DOHH2 (cell line): ENCODE data around the gene CDK6.

ENCODE experiments used
- H3F3A ChIP-seq: fragments of 200-600 bp; sonication (generic), shearing (Covaris generic); 2 replicates; pipeline ENCODE4 v1.6.0; 2016; ENCODE audit warnings: antibody characterized with exemption, mild to moderate bottlenecking; ENCODE audit not compliant: control insufficient read depth, insufficient read depth
- H3K27ac ChIP-seq: fragments of 200-600 bp; sonication (generic); 2 replicates; pipeline ENCODE4 v1.5.1; 2014; ENCODE audit warnings: low read depth, mild to moderate bottlenecking, low read length, moderate library complexity
- H3K27me3 ChIP-seq: fragments of 200-600 bp; sonication (generic); 2 replicates; pipeline ENCODE4 v1.6.1; 2014; ENCODE audit warnings: mild to moderate bottlenecking, low read length, mixed read lengths; ENCODE audit not compliant: control insufficient read depth
- H3K36me3 ChIP-seq: fragments of 200-600 bp; sonication (generic); 2 replicates; pipeline ENCODE4 v1.6.1; 2014; ENCODE audit warnings: mild to moderate bottlenecking, low read length, moderate library complexity, mixed read lengths; ENCODE audit not compliant: control insufficient read depth
- H3K4me1 ChIP-seq: fragments of 200-600 bp; sonication (generic); 2 replicates; pipeline ENCODE4 v1.6.1; 2014; ENCODE audit warnings: mild to moderate bottlenecking, low read length, mixed read lengths; ENCODE audit not compliant: control insufficient read depth
- H3K4me2 ChIP-seq: fragments of 200-600 bp; sonication (generic); 2 replicates; pipeline ENCODE4 v1.6.0; 2014; ENCODE audit warnings: mild to moderate bottlenecking, low read length, moderate library complexity
- H3K4me3 ChIP-seq: fragments of 200-600 bp; sonication (generic); 2 replicates; pipeline ENCODE4 v1.5.1; 2014; ENCODE audit warnings: mild to moderate bottlenecking, low read length, mixed read lengths
- H3K79me2 ChIP-seq: fragments of 200-600 bp; sonication (generic); 2 replicates; pipeline ENCODE4 v1.6.1; 2014; ENCODE audit warnings: mild to moderate bottlenecking, low read length, mixed read lengths; ENCODE audit not compliant: control insufficient read depth
- H3K9me2 ChIP-seq: fragments of 200-600 bp; sonication (generic); replicated peaks from 2 replicates; pipeline ENCODE4 v1.6.1; 2014; ENCODE audit warnings: mild to moderate bottlenecking, low read length, mixed read lengths; ENCODE audit not compliant: control insufficient read depth
- H3K9me3 ChIP-seq: fragments of 200-600 bp; sonication (generic); 2 replicates; pipeline ENCODE4 v1.6.1; 2014; ENCODE audit warnings: antibody characterized with exemption, low read length, mixed read lengths; ENCODE audit not compliant: control insufficient read depth, insufficient read depth
- H4K20me1 ChIP-seq: fragments of 200-600 bp; sonication (generic); 2 replicates; pipeline ENCODE4 v1.6.0; 2014; ENCODE audit warnings: low read depth, mild to moderate bottlenecking, antibody characterized with exemption, low read length, moderate library complexity; ENCODE audit not compliant: control insufficient read depth, insufficient read depth
- EZH2phosphoT487 ChIP-seq: fragments of 200-600 bp; sonication (generic); IDR thresholded peaks from 2 replicates; pipeline ENCODE4 v1.6.1; 2017; ENCODE audit warnings: borderline replicate concordance, mild to moderate bottlenecking, antibody characterized with exemption, low read length, moderate library complexity, mixed read lengths
- TF ChIP-seq, protein P1 (sequence below): fragments of 200-600 bp; sonication (generic); IDR thresholded peaks from one replicate; pipeline ENCODE4 v1.5.1; 2014; ENCODE audit warnings: antibody characterized with exemption, mild to moderate bottlenecking, low read depth, low read length; ENCODE audit not compliant: poor library complexity, severe bottlenecking

Gene CDK6

DNA sequence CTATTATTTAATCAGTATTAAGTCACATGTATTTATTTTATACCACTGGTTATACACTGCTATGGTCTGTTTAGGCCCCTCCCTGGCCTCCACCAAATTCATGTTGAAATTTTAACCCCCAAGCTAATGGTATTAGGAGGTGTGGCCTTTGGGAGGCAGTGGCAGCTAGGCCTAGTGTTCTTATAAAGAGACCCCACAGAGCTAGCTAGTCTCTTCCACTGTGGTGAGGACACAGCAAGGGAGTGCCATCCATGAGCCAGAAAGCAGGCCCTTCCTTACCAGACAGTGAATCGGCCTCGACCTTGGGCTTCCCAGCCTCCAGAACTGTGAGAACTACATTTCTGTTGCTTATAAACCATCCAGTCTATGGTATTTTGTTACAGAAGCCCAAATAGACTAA, 279.1 kb downstream of the CDK6 start:
- Histone ChIP-seq H3K79me2 (no peaks in the 10 kb centered on the region), H4K20me1 (no peaks in the 10 kb centered on the region), H3K4me1 (no peaks in the 10 kb centered on the region), H3K36me3 (peaks cover 24% of the 10 kb centered on the region), H3K4me2 (no peak overlapping the region), H3K9me2 (no peaks in the 10 kb centered on the region), H3K27ac (no peak overlapping the region), H3F3A (peaks cover 12% of the 10 kb centered on the region), H3K27me3 (no peaks in the 10 kb centered on the region), H3K4me3 (no peak overlapping the region), H3K9me3 (no peaks in the 10 kb centered on the region)
- TF ChIP-seq, protein P1, sequence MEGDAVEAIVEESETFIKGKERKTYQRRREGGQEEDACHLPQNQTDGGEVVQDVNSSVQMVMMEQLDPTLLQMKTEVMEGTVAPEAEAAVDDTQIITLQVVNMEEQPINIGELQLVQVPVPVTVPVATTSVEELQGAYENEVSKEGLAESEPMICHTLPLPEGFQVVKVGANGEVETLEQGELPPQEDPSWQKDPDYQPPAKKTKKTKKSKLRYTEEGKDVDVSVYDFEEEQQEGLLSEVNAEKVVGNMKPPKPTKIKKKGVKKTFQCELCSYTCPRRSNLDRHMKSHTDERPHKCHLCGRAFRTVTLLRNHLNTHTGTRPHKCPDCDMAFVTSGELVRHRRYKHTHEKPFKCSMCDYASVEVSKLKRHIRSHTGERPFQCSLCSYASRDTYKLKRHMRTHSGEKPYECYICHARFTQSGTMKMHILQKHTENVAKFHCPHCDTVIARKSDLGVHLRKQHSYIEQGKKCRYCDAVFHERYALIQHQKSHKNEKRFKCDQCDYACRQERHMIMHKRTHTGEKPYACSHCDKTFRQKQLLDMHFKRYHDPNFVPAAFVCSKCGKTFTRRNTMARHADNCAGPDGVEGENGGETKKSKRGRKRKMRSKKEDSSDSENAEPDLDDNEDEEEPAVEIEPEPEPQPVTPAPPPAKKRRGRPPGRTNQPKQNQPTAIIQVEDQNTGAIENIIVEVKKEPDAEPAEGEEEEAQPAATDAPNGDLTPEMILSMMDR = no peak
- TF ChIP-seq EZH2phosphoT487 = no peak
